NCI-H2227 (cell line): Measurements from ENCODE around the gene HAO2.
"Not testable (repeated sequence)": the region's sequence is repeated elsewhere in the genome, so short reads cannot be mapped to it uniquely, and the experiment has no call there.

ENCODE experiments used
- DNase-seq: peaks from one replicate; lab custom pipeline; 2025; ENCODE audit not compliant: unreplicated experiment; lab: John Stamatoyannopoulos, UW

The HAO2 gene

DNA sequence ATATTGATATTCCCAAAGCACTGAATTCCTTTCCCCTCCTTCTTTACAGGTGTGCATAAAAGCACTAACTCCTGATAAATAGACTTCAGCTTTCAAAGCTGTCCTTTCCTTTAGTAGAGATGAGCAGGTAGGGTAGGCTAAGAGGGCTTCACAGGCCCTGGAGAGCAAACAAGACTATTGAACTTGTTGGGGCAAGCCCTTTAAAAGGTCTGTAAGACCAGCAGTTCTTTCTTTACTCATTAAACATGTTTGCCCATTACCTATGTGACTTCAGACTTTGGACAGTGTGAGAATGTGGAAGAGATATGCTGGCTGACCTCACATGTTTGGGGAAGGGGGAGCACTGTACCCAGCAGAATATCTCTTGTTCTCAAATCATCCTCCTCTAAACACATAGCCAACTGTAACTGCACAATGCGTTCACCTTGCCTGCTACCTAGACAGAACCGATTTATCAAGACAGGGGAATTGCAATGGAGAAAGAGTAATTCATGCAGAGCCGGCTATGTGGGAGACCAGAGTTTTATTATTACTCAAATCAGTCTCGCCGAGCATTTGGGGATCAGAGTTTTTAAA lies 27.1 kb upstream of the HAO2 start:
- DNase-seq: no peak

DNA sequence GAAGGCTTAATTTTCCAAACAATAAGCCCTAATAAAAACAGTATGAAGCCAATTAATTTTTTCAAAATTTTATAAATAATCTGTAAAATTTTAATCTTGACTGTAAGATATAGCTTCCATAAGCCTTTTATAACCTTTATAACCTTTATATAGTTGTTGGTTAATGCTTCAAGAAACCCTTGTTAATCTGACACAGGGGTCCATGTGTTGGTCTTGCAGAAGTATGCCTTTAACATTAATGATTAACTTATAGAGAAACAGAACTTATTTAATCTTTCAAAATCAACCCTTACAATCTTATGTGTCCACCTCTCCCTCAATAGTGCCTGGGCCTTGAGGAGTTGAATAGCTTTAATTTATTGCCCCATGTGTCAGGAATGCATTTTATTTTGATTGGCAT lies 23.2 kb upstream of the HAO2 start:
- DNase-seq: no peak

DNA sequence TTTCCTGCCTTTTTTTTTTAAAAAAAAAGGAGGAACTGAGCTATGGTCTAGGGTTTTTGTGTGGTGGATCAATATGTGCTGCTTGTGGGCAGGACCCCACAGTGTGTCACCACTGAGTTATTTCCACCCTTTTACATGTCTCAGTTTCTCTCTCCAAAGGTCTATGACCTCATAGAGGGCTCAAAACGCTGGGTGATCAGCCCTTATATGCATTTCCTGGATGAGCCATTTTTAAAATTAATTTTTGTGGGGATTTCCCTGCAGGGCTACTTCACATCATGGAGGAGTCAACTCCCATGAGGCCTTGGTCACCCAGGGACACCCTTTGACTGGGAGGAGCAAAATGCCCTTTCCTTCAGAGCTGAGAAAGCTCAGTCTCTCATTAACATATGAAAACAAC lies 20.7 kb upstream of the HAO2 start:
- no peak for DNase-seq

DNA sequence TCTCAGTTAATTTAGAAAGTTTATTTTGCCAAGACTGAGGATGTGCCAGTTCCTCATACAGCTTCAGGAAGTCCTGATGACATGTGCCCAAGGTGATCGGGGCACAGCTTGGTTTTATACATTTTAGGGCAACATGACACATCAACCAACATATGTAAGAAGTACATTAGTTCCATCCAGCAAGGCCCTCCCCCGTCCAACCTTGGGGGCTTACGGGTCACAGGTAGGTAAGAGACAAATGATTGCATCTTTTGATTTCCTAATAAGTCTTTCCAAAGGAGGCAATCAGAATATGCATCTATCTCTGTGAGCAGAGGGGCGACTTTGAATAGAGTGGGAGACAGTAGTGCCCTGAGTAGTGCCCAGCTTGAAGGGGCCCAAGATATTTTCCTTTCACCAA lies 19.6 kb upstream of the HAO2 start:
- no peak for DNase-seq

DNA sequence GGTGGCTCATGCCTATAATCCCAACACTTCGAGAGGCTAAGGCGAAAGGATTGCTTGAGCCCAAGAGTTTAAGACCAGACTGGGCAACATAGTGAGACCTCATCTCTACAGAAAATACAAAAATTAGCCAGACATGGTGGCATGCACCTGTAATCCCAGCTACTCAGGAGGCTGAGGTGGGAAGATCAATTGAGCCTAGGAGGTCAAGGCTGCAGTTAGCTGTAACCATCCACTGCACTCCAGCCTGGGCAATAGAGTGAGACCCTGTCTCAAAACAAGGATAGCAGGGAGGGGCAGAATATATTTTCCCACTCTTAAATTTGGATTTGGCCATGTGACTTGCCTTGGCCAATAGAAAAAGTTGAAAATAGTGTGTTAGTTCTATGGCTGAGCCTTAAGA lies 17.7 kb upstream of the HAO2 start:
- DNase-seq: not testable (repeated sequence)

DNA sequence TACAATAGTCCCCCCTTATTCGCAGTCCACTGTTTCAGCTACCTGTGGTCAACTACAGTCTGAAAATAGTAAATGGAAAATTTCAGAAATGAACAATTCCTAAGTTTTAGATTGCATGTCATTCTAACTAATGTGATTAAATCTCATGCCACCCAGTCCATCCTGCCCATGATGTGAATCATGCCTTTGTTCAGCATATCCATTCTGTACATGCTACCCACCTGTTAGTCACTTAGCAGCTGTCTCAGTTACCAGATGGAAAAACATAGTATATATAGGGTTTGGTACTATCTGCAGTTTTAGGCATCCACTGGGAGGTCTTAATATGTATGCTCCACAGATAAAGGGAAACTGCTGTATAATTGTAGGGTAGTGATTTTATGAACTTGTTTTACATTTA lies 16.6 kb upstream of the HAO2 start:
- DNase-seq: no peak

DNA sequence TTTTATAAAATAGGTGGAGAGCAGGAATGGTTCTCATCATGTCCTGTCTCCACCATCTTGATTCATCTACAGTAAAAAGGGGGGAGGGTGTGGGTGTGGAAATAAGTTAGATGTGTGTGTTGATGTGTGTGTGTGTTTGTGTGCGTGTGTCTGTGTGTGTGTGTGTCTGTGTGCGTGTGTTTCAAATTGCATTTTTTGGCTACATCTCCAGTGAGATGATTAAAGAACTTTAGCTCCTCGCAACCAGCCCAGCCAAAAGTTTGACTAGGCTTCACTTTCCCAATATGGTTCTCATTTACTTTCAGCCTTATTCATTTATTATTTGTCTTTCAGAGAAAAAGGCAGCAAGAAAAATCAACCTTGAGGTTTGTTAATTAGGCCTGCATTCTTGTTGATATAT lies 14.7 kb upstream of the HAO2 start:
- no peak for DNase-seq

DNA sequence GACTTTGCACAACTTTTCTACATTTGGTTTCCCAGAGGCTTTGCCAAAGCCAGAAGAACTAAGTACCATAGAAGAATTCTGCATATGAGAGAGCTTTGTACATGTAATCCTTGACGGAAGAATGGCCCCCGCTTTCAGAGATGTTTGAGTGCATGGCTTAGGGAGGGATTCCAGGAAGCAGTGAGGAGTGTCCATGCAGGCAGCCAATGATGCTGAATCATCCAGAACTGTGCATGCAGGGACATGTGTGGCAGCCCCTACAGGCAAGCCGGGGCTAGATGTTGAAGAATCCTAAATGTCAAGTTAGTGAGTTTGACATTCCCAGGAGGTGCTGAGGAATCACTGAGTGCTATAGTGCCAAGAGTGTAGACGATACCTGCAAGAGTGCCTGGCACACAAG lies 9.9 kb upstream of the HAO2 start:
- no peak for DNase-seq

DNA sequence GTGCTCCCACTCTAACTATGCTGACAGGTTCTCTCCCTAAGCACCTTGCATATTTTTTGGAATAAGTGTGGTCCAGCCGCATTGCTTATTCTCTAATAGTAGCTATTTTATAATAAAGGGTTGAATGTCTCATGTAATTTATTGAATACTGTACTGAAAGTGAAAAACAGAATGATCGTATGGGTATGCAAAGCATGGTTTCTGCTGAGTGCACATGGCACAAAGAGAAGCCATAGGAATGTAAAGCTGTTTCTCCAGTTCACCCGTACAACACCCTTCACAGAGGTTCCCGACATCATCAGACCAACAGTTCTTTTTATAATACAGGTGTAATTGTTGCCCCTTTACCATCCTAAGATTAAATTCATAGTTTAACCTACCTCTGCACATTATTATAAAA lies 8.9 kb upstream of the HAO2 start:
- DNase-seq: no peak

DNA sequence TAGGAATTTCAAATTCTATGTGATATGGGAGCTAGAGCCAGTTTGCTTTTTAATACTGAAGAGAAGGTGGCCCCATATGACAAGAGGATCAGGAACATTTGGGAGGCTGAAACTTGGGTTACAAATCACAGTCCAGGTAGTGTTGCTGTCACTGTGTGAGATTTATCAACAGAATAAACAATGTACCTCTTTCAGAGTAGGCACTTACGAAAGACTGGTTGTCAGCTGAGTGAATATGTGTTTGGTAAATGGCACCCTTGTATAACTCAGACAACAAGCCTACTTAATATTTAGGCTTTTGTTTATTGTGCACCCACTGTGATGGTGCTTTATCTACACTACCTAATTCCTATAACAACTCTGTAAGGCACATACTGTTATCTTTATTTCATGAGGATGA lies 7.4 kb upstream of the HAO2 start:
- DNase-seq: no peak

DNA sequence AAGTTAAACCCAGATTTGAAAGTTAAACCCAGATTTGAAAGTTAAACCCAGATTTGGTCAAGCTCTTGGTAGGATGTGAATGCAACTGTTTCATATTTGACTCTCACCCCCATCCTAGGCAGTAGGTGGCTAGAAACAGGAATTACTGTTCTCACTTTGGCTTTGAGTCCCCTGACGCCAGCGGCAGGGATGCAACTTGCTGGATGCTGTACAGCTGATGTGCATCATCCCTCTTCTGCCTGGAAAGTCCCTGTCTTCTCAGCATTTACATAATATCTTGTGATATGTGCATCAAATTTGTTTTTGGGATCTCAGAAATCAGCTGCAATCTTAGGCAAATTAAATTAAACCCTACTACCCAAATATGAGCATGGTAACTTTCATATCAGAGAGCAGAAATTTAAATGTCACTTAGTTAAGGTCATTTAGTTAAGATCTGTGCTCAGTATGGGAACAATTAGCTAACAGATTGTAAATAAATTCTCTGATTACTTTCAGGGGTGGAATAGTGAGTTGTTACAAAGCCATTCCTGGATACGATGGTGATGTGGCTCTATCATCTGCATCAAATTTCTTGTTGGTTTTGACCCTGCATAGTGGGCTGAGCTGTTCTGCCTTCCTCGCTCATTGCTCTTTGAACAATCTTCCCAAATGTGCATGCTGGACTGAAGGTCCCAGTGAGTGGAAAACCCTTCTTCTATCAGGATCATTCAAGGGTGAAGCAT lies 6.8 kb upstream of the HAO2 start:
- no peak for DNase-seq

DNA sequence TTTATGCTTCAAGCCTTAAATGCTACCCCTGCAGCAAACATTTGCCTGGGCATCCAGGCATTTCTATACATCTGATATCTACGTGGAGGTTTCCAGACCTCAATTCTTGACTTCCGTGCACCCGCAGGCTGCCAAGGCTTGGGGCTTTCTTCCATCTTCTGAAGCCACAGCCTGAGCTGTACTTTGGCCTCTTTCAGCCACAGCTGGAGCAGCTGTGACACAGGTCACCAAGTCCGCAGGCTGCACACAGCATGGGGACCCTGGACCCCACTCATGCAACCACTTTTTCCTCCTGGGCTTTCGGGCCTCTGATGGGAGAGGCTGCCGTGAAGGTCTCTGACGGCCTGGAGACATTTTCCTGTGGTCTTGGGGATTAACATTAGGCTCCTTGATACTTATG lies 5.4 kb upstream of the HAO2 start:
- DNase-seq: no peak

DNA sequence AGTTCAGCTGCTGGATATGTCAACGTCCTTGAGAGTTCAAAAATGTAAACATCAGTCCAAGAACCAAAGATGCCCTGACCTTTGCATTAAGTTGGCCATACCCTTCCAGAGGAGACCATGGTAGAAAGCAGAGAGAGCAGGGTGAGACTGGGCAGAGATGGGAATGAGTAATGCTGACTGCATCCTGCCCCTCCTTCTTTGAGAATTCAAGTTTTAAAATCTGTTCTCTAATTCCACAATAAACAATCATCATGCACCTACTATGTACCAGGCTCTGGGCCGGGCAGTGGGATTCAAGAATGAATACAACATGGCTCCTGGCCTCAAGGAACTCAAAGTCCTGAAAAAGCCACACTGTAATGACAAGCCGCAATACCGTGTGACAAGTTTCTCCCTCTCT lies 3.9 kb upstream of the HAO2 start:
- DNase-seq: no peak

DNA sequence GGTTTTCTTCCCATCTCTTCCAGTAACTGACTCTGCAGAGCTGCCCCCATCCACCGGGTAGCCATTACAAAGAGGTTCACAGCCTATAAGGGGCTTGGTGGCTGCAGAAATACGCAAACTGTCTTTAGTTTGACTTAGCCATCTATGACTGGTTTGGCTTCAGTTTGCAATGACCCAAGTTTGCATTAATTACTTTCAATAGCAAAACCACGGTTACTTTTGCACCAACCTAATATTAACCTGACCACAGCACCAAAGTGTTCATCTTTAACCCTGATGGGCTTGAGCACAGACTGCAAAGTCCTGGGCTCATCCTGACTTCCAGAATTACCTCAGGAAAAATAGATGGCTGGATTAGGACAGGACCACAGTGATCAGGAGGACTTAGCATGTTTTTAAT lies 2.2 kb upstream of the HAO2 start:
- no peak for DNase-seq

DNA sequence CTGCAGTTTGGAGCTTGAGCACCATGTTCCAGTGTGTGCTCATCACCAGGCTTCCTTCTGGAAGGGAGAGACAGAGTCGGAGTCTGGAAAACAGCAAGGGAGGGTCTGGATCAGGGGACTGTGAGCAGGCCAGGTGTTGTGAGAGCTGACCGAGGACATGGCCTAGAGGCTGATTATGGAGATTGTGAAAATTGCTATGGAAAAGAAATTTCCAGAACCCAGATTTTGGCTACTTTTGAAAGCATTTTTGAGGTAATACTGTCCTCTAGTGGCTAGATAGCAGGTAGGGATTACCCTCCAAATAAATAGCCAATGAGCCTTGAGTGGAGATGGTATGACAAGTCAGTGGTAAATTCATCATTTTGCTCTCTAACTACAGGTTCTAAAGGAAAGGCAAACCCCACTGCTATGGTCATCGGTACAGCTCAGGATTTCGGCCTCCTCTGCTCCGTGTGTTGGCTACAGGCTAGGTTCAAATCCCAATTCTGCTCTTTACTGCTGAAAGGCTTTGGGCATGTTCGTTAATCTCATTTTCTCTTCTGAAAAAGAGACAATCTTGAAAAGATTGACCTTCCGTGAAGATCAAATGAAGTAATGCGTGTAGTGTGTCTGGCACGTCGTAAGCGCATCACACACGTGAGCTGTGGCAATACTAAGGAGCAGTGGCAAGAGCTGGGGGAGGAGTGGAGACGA lies 1.0 kb upstream of the HAO2 start:
- DNase-seq: peak; percentile 39

DNA sequence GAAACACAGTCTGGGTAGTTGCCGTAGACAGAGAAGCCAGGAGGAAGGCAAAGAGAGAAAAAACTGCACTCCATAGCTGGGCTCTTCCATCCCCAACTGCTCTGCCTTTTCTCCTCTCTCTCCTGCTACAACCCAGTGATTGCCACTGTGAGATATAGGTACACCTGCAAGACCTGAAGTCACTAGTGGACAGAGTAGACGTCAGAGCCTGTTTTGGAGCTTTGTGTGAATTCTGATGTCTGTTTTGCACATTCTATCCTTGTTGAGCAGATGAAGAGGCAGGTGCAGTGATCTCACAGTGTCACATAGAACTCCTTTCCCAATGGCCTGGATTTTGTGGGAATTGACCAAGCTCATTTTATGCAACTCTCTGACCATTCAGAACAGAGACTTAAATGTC lies 2.2 kb downstream of the HAO2 start:
- no peak for DNase-seq

DNA sequence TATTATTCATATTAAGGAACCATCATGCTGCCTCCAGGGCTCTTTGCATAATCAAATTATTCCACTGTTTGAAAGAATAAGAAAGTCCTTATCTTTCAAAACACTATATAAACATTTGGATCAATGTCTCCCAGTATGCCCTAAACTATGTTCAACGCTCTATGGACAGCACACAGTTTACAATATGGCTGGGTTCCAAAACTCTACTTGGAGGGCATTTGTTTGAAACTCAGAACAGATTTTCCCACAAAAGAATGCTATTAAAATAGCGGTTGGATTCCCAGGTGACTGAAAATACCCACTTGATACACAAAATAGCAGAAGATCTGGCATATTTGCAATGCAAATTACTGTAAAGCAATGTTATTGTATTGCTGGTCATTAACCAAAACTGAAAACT lies 3.2 kb downstream of the HAO2 start:
- DNase-seq: no peak

DNA sequence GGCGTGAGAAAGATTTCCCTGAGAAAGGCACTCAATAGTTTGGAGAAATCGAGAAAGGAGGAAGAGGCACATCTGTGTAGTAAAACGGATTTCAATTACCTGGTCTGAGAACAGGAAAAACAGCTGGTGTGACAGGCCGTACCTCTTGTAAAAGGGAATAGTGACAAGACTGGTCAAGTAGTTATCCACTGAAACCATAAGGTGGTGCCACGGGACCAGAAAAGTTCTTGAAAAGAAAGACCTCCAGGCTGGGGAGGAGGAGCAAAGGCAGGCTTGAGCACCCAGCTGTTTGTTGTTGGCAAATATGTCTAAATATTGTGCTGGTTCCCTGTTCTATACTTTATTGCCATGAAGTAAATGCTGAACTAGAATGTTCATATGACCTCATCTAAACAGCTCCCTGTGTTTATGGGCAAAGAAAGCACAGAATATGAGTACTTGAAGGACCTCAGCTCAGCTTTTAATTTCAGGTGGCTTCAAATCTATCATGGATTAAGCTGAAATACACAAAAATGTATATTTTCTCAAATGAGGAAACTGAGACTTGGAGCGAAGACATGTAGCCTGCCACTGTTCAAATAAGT lies 4.0 kb downstream of the HAO2 start:
- peak; percentile 17 for DNase-seq

DNA sequence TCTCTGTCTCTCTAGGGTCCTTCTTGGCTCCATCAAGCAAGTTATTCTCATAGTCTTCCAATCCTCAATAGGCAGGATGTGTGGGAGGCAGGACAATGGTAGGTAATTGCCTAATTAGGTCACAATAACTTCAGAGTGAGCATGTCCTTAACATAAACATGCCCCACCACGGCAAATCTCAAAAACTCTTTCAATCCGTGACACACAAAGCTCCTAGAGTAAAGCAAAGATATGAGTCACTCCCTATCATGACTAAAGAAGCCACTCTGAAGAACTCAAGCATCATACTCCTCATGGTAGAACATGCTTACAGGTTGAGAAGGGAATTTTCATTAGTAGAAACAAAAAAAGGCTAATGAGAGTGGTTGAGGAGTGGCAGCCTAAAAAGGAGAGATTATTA lies 4.9 kb downstream of the HAO2 start:
- no peak for DNase-seq

DNA sequence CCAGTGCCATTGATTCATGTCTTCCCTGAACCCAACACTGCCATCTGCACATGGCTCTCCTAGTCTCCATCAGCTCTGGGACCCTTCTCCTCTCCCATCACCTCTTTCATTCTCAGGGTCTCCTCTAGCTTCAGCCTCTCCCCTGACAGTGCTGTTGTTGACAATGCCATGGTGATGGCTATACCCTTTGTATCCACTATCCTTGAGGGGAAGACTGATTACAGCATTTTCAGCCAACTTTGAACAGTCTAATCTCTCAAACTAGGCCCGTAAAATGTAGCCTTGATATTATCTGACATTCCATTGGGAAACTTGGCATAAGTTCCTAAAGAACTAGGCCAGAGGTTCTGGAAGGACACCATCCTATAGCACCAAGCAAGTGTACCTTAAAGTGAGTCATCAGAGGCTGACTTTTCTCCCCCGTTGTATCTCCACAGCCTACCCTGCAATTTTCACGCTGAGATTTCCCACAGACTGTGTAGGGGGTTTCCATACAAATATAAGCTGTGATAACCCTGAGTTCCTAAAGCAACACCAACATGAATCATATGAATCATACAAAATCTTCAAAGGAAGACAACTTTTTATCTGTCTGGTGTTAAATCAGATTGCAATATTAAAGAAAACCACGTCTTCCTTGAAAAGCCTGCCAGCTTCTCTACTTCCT lies 5.8 kb downstream of the HAO2 start:
- DNase-seq: no peak

DNA sequence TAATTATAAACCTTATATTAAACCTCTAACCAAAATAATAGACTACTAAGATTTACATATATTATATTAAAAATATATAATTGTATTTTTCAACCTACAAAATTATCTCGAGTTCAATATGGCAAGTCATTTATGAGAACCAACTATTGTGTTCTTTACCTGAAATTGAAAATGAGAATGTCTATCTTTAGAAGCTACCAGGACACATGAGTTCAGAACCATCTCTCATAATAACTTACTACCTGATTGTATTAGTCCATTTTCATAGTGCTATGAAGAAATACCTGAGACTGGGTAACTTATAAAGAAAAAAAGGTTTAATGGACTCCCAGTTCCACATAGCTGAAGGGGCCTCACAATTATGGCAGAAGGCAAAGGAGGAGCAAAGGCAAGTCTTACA lies 6.8 kb downstream of the HAO2 start:
- no peak for DNase-seq

DNA sequence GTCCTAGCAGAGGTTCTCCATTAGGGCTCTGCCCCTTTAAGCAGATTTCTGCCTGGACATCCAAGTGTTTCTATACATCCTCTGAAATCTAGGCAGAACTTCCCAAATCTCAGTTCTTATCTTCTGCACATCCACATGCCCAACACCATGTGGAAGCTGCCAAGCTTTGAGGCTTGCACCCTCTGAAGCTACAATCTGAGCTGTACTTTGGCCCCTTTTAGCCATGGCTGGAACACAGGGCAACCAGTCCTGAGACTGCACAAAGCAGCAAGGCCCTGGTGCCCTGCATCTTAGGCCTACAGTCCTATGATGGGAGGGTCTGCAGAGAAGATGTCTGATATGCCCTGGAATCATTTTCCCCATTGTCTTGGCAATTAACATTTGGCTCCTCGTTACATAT lies 8.0 kb downstream of the HAO2 start:
- no peak for DNase-seq
